NCI-H2196 treated with DMSO at 0.1 percent for 48 hours (cell line): ENCODE results near the gene IPO4.

Experiments used
- DNase-seq: peaks from one replicate; lab custom pipeline; 2025; ENCODE audit not compliant: unreplicated experiment; lab: John Stamatoyannopoulos, UW

IPO4 gene

DNA sequence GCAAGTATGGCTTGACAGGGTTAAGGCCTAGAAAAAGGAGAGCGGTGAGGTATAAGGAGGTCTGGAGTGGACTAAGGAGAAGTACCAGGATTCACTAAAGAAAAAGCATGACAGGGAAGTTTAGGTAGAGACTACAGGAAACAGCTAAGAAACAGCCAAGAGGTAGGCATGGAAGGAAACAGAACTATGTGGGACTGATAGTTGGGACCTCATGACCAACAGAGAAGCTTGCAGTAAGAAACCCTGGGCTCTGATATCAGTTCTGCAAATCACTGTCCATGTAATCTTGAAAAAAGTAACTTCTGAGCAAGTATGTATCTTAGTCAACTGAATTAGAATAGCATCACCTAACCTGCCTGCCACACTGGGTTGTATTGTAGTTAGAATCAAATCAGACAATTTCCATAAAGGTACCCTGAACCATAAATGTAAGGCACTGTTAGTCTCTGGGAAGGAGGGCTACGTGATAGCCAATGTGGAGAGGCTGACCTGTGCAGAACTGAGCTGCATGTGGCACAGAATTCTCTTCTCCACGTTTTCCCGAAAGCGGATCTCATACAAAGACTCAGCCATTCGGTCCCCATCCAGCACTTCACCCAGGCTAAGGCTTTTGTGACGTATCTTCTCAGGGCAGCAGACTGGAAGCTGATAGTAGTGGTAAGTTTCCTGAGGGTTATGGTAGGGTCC lies 5.7 kb upstream of the IPO4 start:
- DNase-seq: no peak

DNA sequence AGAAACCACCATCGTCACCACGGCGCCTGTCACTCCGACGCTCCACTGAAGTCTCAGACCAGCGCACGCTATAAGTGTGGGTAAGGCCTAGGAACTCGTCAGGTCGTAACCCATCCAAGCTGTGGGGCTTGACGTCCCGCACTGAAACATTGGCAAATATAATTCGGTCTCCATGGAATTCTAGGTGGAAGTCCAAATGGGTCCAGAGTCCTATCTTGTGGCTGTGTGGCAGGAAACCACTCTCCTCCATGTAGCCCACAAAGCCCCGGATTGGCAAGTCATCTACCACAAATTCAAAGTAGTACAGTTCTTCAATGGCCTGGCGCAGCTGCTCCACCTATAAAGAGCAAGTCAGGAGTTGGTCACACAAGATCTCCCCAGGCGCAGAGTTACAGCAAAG lies 4.3 kb upstream of the IPO4 start:
- no peak for DNase-seq

DNA sequence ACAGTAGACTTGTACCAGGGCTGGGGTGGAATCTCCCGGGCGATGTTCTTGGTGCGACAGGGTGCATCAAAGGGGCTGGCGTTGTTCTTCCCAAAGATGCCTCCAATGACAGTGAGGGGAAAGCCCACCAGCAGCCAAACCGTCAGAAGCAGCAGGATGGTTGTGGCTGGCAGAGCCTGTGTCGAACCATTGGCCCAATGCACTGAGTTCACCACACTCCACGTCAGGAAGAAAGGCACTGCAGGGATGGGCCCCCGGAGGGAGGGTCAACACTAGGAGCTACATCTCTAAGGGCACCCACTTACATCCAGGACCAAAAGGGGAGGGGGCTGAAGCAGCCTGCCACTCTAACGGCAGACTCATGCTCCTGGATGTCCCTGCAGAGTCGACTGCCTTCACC lies 1.8 kb upstream of the IPO4 start:
- DNase-seq: no peak

DNA sequence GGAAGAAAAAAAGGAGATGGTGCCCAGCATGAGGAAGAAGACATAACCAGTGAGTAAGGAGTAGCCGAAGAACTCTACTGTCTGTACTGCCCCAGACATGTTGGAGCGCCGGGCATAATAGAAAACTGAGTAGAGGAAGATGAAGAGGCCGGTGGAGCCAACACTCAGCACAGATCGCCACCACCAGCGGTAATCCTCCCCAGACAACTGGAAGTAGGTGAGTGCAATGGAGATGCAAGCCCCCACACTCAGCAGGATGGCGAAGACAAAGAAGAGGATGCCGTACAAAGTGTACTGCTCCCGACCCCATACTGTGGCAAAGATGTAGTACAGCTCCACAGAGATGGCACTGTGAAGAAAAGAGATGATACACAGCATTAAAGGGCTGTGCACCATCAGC lies 844 bp upstream of the IPO4 start:
- DNase-seq: no peak

DNA sequence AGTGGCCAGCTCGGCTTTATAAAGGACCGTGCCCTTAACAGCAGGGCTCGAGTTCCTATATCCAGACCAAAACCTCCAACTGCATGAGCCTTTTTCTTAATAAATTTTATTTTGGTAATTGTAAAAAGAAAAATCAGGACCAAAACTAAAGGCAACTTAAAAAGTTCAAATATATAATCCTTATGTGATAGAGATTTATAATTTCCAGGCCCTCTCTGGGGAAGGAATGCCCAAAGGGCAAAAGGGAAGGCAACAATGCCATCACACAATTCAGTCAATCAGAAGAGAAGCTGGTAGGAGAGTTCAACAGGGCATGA lies 401 bp upstream of the IPO4 start:
- DNase-seq: no peak

DNA sequence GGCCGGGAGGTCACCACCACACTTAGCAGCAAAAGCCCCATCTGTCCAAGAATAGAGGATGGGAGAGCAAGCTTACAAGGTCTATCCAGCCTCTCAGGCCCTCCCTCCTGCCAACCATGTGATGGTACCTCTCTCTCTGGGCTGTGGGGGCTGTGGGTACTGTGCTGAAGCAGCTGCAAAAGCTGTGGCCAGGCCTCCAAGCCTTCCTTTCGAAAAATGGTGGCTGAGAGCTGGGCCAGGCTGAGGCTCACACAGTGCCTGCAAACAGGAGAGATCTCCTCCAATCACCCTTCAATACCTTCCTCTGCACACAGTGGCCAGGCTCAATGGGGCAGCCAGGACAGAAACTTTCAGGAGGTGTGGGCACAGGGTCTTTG lies 1.1 kb downstream of the IPO4 start:
- DNase-seq: no peak

DNA sequence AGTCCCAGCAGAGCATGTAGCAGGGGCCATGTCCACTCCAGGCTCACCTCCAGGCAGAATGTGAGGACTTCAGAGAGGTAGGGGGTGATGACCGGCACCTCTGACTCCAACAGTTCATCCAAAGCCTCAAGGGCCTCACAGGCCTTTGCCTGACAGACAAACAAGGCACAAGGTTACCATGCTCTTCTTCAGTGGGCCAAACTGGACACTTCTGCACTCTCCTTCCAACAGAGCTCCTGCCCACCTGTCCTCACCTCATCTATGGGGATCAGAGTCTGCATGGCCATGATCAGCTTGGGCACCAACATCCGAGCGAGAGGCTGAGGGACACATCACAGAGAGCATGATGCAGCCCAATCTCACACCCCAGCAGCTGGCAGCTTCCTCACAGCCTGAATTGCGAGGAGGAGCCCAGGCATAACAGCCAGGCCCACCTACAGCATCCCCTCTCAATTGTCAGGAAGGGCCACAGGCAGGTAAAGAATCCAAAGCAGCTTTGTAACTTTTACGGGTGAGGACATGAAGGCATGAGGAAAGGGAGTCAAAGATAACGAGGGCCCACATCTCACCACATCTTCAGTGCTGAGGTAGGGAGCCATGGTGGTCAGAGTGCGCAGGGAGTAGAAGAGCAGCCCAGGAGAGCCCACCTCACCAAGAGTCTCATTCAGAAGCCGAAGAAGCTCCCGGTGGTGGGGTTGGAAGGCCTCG lies 1.6 kb downstream of the IPO4 start:
- DNase-seq: no peak

DNA sequence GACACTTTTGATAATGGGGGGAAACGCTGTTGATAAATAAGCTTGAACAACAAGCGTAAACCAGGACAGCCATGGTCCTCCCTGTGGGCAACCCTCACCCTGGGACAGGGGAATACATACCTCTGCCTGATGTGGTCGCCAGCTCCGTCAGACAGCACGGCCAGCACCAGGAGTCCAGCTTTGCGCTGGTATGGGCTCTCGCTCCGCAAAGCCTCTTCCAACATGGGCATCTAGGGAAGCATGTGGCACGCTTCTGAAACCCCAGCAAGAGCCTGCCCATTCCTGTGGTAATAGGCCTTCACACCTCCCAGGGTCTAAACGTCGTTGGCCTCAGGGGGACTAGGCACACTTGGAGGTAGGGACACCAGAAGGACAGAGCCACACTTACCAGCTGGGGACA lies 2.9 kb downstream of the IPO4 start:
- DNase-seq: no peak

DNA sequence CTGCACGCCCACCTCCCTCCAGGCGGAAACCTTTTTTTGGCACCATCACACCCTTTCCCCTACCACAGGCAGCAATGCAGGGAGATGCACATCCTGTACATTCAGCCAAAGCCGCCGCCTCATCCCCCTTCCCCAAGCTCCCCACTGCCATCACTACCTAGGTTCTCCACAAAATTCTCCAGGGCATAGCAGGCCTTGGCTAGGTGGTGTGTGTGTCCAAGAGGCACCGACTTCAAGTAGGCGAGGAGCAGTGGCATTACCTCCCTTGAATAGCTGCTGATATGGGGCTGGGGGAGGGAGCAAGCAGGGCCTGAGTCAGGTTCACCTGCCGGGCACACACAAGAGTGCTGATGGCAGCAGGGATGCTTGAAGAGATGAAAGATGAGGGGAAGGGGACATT lies 3.6 kb downstream of the IPO4 start:
- no peak for DNase-seq

DNA sequence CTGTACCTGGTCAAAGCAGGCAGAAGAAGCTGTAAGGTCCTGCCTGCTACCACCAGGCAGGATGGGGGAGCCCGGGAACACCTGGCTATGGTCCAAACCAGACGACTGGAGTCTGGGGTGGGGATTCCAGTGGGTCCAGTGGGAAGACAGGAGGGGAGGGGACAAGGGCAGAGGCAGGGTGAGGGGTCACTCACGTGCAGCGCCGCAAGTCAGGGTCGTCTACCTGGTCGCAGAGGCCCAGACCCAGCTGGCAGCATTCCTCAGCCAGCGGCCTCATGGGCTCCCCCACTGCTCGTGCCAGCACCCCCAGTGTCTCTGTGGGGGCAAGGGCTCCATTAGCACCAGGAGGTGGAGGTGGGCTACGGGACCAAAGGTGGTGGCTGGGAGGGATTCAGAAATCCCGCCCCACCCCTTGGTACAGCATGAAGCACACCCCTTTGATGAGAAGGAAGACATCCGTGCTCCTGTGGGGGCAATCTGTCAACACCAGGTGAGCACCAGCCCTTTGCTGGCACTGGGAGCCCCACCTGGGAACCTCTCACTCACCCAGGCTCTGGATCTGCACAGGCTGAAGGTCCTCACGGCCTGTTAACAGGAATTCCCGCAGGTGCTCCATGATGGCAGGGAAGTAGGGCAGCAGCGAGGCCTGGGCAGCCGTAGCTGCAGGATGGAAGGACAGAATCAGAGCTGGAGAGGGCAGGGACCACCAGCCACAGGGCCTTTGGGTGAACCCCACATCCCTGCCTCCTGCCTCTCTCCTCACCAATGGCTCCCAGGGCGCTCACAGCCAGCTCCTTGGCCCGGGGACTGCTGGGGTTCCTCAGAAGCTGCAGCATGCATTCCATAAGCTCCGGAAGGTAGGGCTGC lies 4.3 kb downstream of the IPO4 start:
- DNase-seq: no peak

DNA sequence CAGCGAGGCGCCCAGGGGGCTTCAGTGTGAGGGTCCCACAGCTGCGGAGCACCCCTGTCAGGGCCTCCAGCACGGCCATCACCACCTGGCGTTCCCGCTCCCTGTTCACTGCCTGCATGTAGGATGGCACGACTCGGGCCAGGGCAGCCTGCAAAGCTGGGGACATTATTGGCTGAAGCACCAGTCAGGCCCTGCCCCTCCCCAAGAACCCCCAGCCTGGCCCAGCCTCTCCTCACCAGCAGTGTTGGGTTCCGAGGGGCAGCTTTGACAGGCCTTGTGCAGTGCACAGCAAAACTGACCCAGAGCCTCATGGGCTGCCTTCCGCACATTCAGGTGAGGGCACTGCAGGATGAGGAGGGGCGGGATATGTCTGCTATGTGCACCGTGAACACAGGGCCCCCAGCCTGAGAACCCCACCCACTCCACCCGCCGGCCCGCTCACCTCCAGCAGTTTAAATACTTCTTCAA lies 5.6 kb downstream of the IPO4 start:
- DNase-seq: no peak

DNA sequence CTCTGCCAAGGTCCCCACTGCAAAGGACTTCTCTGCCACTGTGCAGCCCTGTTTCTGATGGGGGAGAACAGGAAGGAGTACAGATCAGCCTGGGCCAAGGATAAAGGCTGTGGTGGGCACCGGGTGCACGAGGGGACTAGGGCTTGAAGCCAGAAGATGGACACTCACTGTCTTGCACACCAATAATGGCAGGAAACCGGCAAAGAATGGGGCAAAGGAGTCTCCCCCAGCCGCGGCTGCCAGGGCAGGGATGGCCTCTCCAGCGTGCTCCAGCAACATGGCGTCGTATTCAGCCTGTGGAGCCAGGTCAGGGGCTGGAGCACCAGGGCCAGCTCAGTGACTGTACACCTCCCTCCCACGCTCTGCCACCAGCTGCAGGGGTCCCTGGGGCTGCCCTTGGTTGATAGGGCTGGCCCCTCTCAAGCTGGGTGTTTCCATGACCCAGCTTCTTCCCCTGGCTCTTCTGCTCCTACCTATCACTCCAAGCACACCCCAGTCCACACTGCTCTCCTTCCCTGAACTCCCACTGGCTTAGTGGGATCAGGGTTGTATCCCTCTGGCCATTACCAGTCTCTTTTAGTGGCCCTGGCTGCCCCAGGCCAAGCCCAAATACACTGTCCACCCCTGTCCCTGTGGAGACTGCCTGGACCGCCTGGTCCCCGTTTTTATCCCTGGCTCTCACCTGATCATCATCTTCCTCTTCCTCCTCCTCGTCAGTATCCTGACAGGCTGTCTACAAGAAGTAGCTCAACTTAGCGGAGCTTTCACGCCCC lies 6.3 kb downstream of the IPO4 start:
- no peak for DNase-seq

DNA sequence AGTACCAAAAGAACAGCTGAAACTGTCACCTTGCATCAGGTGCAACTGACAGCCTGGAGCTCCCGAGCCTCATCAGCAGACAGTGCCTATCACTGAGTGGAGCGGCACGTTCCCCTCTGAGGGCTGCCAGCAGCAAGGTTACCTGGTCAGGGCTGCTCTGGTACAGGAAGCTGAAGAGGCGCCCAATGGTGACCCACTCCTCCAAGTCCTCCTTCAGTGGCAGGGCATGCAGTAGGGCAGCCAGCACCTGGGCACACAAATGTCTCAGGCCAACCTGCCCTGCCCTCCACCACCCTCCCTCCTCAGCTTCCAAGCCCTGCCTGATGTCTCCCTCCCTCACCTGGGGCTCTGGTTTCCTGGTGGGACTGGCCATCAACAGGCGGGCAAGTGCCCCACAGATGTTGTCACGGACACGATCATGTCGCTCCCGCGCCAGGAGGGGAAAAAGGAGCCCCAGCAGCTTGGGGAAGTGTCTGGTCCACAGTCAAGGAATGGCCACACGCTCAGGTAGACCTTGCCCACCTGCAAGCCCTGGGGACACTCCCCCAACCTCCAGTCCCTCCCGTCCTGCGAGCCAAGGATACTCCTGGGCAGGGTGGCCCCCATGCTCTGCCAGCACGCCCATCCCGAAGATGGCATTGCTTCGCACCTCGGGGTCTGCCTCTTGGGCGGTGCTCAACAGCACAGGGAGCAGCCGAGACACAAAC lies 7.1 kb downstream of the IPO4 start:
- DNase-seq: no peak

DNA sequence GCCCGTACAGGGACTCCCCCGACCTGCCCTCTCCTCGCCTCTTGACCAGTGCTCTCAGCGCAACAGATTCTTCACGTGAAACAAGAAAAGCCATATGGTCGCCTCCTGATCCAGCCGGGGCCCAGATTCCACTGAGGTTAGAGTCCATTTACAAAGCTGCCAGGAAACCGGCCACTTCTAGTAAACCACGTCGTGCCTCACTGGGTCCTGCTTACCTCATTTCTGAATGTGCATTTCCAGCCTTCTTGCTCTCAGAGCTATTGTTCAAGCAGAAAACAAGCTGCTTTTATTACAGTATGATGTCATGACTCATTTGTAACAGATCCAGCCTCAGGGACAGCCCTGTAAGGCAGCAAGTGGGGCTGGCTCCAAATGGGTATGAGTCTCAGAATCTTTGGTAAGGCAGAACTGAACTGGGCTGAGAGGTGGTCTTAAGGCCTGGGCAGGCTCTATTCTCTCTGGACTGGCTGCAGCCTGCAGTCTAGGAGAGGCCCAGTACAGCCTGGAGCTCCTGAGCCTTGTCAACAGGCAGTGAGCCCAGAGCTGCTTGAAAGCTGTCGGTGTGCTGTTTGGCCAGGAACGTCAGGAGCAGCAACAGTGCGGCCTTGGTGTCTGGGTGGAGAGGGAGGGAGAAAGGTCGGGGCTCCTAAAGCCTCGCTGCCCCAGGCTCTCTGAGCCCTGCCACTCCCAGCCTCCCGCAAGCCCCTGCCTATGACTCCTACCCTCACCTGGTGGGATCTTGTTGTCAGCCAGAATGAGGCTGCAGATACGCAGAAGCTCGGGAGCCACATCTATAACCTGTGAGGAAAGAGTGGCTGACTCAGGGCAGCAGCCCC lies 8.4 kb downstream of the IPO4 start:
- DNase-seq: peak; percentile 36

DNA sequence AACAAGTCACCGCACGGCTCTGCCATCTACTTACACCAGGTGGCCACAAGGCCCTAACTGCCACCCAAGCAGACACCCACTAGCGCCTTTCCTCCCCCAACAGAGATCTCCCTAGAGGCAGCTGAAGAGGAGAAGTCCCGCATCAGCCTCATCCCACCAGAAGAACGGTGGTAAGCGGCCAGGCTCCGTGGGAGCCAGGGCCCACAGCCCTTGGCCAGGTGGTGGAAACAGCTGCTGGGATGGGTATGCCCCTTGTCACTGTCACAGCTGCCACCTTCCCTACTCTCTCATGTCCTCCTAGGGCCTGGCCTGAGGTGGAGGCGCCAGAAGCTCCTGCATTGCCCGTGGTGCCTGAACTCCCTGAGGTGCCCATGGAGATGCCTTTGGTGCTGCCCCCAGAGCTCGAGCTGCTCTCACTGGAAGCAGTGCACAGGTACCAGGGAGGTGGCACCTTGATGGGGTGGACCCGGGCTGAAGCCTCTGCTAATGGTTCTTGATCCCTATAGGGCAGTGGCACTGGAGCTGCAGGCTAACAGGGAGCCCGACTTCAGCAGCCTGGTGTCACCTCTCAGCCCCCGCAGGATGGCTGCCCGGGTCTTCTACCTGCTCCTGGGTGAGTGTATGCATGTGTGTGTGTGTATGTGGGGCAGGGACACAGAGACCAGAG lies 9.2 kb downstream of the IPO4 start:
- DNase-seq: no peak

DNA sequence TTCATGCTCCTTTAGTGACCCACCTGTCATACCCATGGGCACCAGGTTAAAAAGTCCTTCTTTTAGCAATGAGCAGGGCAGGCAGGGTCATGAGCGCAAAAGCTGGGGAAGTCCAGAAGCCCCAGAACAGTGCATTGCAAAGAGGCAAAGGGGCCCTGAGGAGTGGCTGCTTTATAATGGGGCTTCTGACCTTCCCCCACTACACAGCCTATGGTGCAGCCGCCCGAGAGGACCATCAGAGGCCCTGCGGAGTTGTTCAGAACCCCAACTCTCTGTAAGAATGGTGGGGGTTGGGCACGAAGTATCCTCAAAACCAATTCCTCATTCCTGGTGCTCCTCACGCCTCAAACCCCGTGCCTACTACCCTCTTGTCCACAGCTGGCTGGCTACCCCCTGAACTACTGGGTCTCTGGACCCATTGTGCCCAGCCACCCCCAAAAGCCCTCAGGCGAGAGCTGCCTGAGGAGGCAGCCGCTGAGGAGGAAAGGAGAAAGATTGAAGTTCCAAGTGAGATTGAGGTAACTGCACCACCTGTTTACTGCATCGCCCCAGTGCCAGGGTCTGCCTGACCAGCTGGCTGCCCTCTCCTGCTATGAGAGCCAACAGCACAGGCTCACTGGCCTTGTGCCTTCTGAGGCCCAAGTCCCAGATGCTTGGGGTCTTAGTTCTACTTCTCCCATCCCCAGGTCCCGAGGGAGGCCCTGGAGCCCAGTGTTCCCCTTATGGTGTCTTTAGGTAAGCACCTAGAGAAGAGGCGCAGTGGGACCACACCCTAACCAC lies 10.0 kb downstream of the IPO4 start:
- no peak for DNase-seq

DNA sequence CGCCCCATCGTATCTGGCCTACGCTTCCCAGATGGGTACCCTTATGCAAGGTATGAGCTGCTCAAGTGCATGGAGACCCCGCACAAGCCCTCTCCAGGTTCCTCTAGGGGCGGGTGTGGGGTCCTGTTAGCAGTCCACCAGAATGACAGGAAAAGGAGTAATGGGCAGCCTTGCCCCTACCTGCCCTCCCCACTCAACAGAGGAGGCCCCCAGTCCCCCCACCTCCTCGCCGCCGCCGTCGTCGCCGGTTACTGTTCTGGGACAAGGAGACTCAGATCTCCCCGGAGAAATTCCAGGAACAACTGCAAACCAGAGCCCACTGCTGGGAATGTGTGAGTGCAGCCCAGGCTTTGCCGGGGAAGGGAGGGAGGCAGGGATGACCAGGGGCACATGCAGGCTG lies 10.7 kb downstream of the IPO4 start:
- DNase-seq: no peak

DNA sequence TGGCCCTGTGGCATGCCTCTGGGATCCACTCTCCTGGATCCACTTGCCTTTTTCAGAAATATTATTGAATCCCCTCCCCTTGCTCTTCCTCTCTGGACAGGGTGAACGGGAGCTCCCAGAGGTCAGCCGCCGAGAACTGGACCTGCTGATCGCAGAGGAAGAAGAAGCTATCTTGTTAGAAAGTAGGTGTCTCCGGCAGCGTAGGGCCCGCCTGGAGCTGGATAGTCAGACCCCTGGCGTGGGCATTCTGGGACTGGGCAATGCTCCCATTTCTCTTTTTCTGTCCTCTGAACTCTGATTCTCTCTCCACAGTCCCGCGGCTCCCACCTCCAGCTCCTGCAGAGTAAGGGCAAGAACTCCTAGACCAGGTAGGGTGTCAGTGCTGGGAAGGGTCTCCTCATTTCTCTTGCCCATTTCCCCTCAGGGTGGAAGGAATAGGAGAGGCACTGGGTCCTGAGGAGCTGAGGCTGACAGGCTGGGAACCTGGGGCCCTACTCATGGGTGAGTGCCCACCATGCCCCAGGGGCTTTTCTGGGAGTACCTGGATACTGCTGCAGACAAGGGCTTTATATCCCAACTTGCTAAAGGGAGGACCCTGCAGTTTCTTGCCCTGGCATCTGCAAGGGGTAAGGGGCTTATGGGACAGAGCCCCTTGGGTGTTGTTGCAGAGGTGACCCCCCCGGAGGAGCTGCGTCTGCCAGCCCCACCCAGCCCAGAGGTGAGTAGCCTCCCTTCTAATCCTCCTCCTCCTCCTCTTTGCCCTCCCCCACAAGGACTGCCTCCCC lies 11.4 kb downstream of the IPO4 start:
- no peak for DNase-seq
